LNCAP (cell line): Measurements from ENCODE around the gene GPM6B.

ENCODE experiments used
- CTCF ChIP-seq: fragments of 450-650 bp; IDR thresholded peaks from 2 replicates; pipeline ENCODE4 v1.5.1; 2017; ENCODE audit warnings: mild to moderate bottlenecking

GPM6B gene

GRCh38 chrX:13780868-13781427 lies 35.9 kb downstream of the GPM6B start:
- no peak for TF ChIP-seq CTCF

- TF ChIP-seq CTCF: no peak
Observed at GRCh38 chrX:13778916-13779315, 38.0 kb downstream of the GPM6B start.

- no peak for TF ChIP-seq CTCF
Observed at GRCh38 chrX:13776387-13776786, 40.5 kb downstream of the GPM6B start.

- TF ChIP-seq CTCF: no peak
Observed at GRCh38 chrX:13775837-13776236, 41.1 kb downstream of the GPM6B start.

GRCh38 chrX:13774696-13775095 lies 42.2 kb downstream of the GPM6B start:
- TF ChIP-seq CTCF: no peak

- no peak for TF ChIP-seq CTCF
Observed at GRCh38 chrX:13770013-13770535, 46.8 kb downstream of the GPM6B start.

GRCh38 chrX:13768939-13769338 lies 48.0 kb downstream of the GPM6B start:
- no peak for TF ChIP-seq CTCF

GRCh38 chrX:13764765-13765164 lies 52.1 kb downstream of the GPM6B start:
- TF ChIP-seq CTCF: peak; percentile 48
